GM12875 (cell line): Measurements from ENCODE around the gene SPATA32.

Experiments
- H3K4me3 ChIP-seq: one replicate; pipeline ENCODE4 v1.5.1; 2011; ENCODE audit warnings: low read depth, low read length, control low read depth
- TF ChIP-seq, protein P1 (sequence below): IDR thresholded peaks from 2 replicates; pipeline ENCODE4 v1.5.1; 2011; ENCODE audit warnings: low read depth, mild to moderate bottlenecking, control low read depth, inconsistent platforms, low read length, moderate library complexity, borderline replicate concordance; ENCODE audit not compliant: insufficient read depth

Gene SPATA32

DNA sequence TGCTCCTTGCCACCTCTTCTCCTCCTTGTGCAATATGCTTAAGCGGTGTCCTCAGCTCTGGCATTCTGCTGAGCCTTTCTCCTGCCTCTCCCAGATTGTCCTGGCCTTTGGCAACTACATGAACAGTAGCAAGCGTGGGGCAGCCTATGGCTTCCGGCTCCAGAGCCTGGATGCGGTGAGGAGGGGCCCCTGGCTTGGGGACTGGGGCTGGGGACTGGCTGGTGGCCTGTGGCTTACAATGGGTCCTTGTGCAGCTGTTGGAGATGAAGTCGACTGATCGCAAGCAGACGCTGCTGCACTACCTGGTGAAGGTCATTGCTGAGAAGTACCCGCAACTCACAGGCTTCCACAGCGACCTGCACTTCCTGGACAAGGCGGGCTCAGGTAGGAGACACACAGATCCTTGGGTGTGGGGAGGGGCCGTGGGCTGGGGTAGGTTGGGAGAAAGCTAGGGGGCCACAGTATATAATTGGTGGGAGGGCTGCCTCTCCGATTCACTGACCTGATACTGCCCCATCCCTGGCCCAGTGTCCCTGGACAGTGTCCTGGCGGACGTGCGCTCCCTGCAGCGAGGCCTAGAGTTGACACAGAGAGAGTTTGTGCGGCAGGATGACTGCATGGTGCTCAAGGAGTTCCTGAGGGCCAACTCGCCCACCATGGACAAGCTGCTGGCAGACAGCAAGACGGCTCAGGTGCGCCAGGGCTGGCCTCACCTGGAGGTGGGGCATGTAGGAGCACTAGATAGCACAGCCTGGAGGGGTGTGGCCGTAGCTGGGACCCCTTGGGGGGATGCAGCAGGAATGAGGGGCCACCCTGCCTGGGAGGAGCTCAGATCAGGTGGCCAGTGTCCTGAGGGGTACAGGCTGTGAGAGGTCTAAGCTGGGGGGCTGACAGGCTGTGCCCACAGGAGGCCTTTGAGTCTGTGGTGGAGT, 16.9 kb downstream of the SPATA32 start:
- TF ChIP-seq, protein P1, sequence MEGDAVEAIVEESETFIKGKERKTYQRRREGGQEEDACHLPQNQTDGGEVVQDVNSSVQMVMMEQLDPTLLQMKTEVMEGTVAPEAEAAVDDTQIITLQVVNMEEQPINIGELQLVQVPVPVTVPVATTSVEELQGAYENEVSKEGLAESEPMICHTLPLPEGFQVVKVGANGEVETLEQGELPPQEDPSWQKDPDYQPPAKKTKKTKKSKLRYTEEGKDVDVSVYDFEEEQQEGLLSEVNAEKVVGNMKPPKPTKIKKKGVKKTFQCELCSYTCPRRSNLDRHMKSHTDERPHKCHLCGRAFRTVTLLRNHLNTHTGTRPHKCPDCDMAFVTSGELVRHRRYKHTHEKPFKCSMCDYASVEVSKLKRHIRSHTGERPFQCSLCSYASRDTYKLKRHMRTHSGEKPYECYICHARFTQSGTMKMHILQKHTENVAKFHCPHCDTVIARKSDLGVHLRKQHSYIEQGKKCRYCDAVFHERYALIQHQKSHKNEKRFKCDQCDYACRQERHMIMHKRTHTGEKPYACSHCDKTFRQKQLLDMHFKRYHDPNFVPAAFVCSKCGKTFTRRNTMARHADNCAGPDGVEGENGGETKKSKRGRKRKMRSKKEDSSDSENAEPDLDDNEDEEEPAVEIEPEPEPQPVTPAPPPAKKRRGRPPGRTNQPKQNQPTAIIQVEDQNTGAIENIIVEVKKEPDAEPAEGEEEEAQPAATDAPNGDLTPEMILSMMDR: no peak
- H3K4me3 ChIP-seq: no peak overlapping the region

DNA sequence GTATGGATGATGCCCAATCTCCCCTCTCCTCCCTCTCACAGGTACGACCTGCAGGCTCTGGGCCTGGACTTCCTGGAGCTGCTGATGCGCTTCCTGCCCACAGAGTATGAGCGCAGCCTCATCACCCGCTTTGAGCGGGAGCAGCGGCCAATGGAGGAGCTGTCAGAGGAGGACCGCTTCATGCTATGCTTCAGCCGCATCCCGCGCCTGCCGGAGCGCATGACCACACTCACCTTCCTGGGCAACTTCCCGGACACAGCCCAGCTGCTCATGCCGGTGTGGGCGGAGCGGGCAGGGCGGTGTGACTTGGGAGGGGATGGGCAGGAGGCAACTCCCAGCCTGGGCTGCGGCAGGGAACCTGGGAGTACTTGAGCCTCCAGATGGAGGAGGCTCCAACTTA, 18.1 kb downstream of the SPATA32 start:
- TF ChIP-seq, protein P1: no peak

DNA sequence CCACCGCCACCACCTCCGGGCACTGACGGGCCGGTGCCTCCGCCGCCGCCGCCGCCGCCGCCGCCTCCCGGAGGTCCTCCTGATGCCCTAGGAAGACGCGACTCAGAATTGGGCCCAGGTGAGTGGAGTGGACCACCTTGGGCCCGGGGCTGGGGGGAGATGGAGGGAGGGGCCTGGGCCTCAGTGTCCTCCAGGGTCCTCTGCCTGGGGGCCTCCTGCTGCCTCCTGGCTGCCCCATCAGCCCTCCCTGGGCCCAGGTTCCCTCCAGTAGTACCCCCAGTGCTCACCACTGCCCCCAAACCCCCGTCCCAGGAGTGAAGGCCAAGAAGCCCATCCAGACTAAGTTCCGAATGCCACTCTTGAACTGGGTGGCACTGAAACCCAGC, 19.9 kb downstream of the SPATA32 start:
- H3K4me3 ChIP-seq: no peak overlapping the region
- TF ChIP-seq, protein P1: no peak

More for the DNA sequence above, 18.1 kb downstream of the SPATA32 start:
- H3K4me3 ChIP-seq: no peak overlapping the region

DNA sequence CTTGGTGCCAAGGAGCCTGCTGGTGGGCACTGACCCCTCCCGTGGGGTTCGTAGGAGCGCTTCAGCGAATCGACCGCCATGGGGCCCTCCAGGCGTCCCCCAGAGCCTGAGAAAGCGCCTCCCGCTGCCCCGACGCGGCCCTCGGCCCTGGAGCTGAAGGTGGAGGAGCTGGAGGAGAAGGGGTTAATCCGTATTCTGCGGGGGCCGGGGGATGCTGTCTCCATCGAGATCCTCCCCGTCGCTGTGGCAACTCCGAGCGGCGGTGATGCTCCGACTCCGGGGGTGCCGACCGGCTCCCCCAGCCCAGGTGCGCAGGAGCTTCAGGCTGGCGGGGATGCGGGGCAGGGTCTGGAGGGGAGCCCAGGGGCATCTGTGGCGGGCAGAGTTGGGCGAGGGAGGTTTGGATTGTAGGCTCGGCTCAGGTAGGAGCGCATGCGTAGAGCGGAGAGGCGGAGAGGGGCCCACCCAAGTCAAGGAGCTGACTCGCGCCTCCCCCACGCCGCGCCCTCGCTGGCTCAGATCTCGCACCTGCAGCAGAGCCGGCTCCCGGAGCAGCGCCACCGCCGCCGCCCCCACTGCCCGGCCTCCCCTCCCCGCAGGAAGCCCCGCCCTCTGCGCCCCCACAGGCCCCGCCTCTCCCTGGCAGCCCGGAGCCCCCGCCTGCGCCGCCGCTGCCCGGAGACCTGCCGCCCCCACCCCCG, 20.4 kb downstream of the SPATA32 start:
- no peak overlapping the region for H3K4me3 ChIP-seq
- TF ChIP-seq, protein P1: no peak

DNA sequence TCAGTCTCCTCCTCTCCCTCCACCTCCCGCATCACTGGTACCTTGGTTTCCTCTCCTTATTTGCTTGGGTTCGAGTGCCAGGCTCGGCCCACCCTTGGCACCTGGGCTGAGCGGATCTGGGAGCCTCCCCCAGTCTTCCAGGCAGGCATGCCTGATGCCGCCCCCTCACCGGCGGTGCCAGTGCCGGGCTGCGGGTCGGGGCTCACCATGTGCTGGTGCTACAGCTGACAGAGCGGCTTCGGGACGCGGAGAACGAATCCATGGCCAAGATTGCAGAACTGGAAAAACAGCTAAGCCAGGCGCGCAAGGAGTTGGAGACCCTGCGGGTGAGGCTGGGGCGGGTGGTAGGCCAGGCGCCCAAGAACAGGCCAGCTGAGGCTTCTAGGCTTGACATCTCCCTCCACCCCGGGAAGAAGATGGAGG, 21.0 kb downstream of the SPATA32 start:
- H3K4me3 ChIP-seq: no peak overlapping the region
- TF ChIP-seq, protein P1: no peak

DNA sequence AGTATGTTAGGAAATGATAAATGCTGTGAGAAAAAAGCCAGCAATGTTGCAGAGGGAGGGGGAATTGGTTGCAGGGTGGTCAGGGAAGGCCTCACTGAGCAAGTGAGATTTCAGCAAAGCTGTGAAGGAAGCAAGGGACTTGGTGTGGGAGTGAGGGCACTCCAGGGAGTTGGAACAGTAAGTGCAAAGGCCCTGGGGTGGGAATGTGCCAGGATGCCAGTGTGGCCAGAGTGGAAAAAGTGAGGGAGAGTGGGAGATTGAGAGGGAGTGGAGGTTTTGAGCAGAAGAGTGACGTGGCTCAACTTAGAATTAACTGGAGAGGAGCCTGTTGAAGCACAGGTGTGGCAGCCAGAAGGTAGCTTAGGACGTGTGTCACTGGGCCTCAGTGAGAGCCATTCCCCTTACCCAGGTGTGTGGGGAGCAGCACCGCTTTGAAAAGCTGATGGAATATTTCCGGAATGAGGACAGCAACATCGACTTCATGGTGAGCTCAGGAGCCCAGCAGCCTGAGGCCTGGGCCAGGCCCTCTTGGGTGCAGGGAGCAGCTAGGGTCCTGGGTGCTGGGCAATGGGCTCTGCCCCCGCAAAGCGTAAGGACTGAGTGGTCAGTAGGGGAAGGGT, 23.6 kb downstream of the SPATA32 start:
- TF ChIP-seq, protein P1: no peak
- no peak overlapping the region for H3K4me3 ChIP-seq
